Esophagus muscularis mucosa (tissue), 4 donors: ENCODE results near the gene DCDC2. TPM values are rescaled to one million over a fixed set of nuclear protein-coding genes. Genes with fewer than 3 reads are reported as not detected.
"Not testable (repeated sequence)": the region's sequence is repeated elsewhere in the genome, so short reads cannot be mapped to it uniquely, and the experiment has no call there.

Experiments used
- DNase-seq: peaks from one replicate; pipeline ENCODE4 v3.0.0-alpha.2; 2017; ENCODE audit errors: extremely low spot score
- H3K27ac ChIP-seq, 4 donors: fragments of 200-600 bp; sonication (generic); replicated peaks in 1 of 4; 1 replicate in 3 of 4; 2 replicates in 1 of 4; pipeline ENCODE4 v1.5.1; 2016 to 2019; ENCODE audit warnings: mild to moderate bottlenecking in 1 of 4
- H3K27me3 ChIP-seq, 4 donors: fragments of 200-600 bp; sonication (generic); one replicate each; pipeline versions ENCODE4 v1.5.1 to v1.6.0; 2016 to 2019
- H3K36me3 ChIP-seq, 4 donors: fragments of 200-600 bp; sonication (generic); one replicate each; pipeline ENCODE4 v1.5.1; 2016 to 2019
- H3K4me1 ChIP-seq, 4 donors: fragments of 200-600 bp; sonication (generic); one replicate each; pipeline ENCODE4 v1.5.1; 2016 to 2019
- H3K4me3 ChIP-seq, 4 donors: fragments of 200-600 bp; sonication (generic); 1 replicate in 2 of 4; 2 replicates in 2 of 4; pipeline ENCODE4 v1.5.1; 2016 to 2019; ENCODE audit warnings: mild to moderate bottlenecking in 4 of 4, moderate library complexity in 1 of 4
- H3K9me3 ChIP-seq, 4 donors: fragments of 200-600 bp; sonication (generic); 1 replicate in 3 of 4; 2 replicates in 1 of 4; pipeline ENCODE4 v1.5.1; 2016 to 2019
- CTCF ChIP-seq, 3 experiments: fragments of 200-600 bp in 2 of 3; fragments of 450-650 bp in 1 of 3; sonication (generic) in 2 of 3; IDR thresholded peaks; one replicate each; pipeline ENCODE4 v1.5.1; 2017 to 2019; ENCODE audit warnings: antibody characterized with exemption in 3 of 3, mild to moderate bottlenecking in 2 of 3, moderate library complexity in 1 of 3
- EP300 ChIP-seq: sonication (generic); formaldehyde crosslinking; IDR thresholded peaks from one replicate; pipeline ENCODE4 v1.6.1; 2017; ENCODE audit warnings: antibody characterized with exemption
- POLR2A ChIP-seq: fragments of 450-650 bp; IDR thresholded peaks from one replicate; pipeline ENCODE4 v1.6.1; 2017; ENCODE audit warnings: antibody characterized with exemption, moderate library complexity, mild to moderate bottlenecking, low read depth
- POLR2AphosphoS5 ChIP-seq, 2 donors: sonication (generic); formaldehyde crosslinking; IDR thresholded peaks; one replicate each; pipeline ENCODE4 v1.6.1; 2017; ENCODE audit warnings: antibody characterized with exemption in 2 of 2
- WGBS: methylation state at CpG from one replicate; pipeline ENCODE4 v1.1.5; 2018; 5-methylcytosine and 5-hydroxymethylcytosine counted together
- intact Hi-C: fragments of 100-400 bp; cut with DNase I; formaldehyde crosslinking; loops from one replicate; pipeline ENCODE4 v1.15.1; 2023
- total RNA-seq, 4 donors: library from RNA; depleted of rRNA; stranded (reverse); fragments of >200 nt; gene quantifications; one replicate each; pipeline versions ENCODE4 v1.1.0 to v1.2.1, GENCODE V29; 2016

The DCDC2 gene
- total RNA-seq, 4 donors from 2014 or later, result not detected

GRCh38 chr6:24242924-24243323 is 114.9 kb downstream of the DCDC2 start:
- Histone ChIP-seq H3K4me1 (peaks cover 0 to 24% (median 20%) of the 10 kb centered on the region in 4 donors), H3K9me3 (no peaks in the 10 kb centered on the region), H3K36me3 (no peaks in the 10 kb centered on the region), H3K4me3 (no peak overlapping the region), H3K27me3 (no peaks in the 10 kb centered on the region), H3K27ac (no peak overlapping the region)
- intact Hi-C loops, result no loop called here
- 36% methylated on average over 1 of the region's 1 CpG for WGBS
- no peak for DNase-seq
- TF ChIP-seq EP300, result no peak
- TF ChIP-seq POLR2A, result no peak
- TF ChIP-seq CTCF (IDR thresholded peaks at IDR 0.05), result no peak
- no peak for TF ChIP-seq POLR2AphosphoS5 (IDR thresholded peaks at IDR 0.05)

GRCh38 chr6:24241779-24242178 is 116.1 kb downstream of the DCDC2 start:
- intact Hi-C loops, H3K9me3 ChIP-seq, H3K27me3 ChIP-seq, H3K36me3 ChIP-seq, DNase-seq, H3K4me3 ChIP-seq, H3K27ac ChIP-seq: not testable (repeated sequence)
- H3K4me1 ChIP-seq, result peaks cover 0 to 24% (median 20%) of the 10 kb centered on the region in 4 donors
- WGBS, result 68% methylated on average over 1 of the region's 1 CpG

- TF ChIP-seq POLR2A (no peak), EP300 (no peak), CTCF (IDR thresholded peaks at IDR 0.05) (no peak)
- intact Hi-C loops, result no loop called here
- DNase-seq, result no peak
- Histone ChIP-seq H3K27me3 (no peaks in the 10 kb centered on the region), H3K9me3 (no peaks in the 10 kb centered on the region), H3K4me1 (peaks cover 0 to 24% (median 20%) of the 10 kb centered on the region in 4 donors), H3K27ac (no peak overlapping the region), H3K4me3 (no peak overlapping the region), H3K36me3 (no peaks in the 10 kb centered on the region)
- 64% methylated on average over 2 of the region's 2 CpGs for WGBS
Observed at GRCh38 chr6:24240943-24241342, 116.9 kb downstream of the DCDC2 start.

- Histone ChIP-seq H3K4me3 (no peak overlapping the region), H3K4me1 (peaks cover 0 to 23% (median 19%) of the 10 kb centered on the region in 4 donors), H3K27me3 (no peaks in the 10 kb centered on the region), H3K9me3 (no peaks in the 10 kb centered on the region), H3K36me3 (no peaks in the 10 kb centered on the region), H3K27ac (no peak overlapping the region)
- WGBS, result 87% methylated on average over 3 of the region's 3 CpGs
- DNase-seq, result no peak
- TF ChIP-seq EP300 (no peak), POLR2A (no peak), POLR2AphosphoS5 (IDR thresholded peaks at IDR 0.05) (no peak), CTCF (IDR thresholded peaks at IDR 0.05) (no peak)
- intact Hi-C loops, result no loop called here
Observed at GRCh38 chr6:24240380-24240928, 117.4 kb downstream of the DCDC2 start.

GRCh38 chr6:24238700-24239099 is 119.2 kb downstream of the DCDC2 start:
- intact Hi-C loops, result no loop called here
- H3K36me3 ChIP-seq, result no peaks in the 10 kb centered on the region
- no peak for DNase-seq
- H3K27me3 ChIP-seq, result no peaks in the 10 kb centered on the region
- no peak overlapping the region for H3K4me3 ChIP-seq
- 96% methylated on average over 3 of the region's 3 CpGs for WGBS
- no peak for TF ChIP-seq POLR2A
- no peak for TF ChIP-seq POLR2AphosphoS5 (IDR thresholded peaks at IDR 0.05)
- no peak overlapping the region for H3K27ac ChIP-seq
- peaks cover 0 to 11% (median 6%) of the 10 kb centered on the region in 4 donors for H3K4me1 ChIP-seq
- no peaks in the 10 kb centered on the region for H3K9me3 ChIP-seq

GRCh38 chr6:24236779-24237178 is 121.1 kb downstream of the DCDC2 start:
- DNase-seq, H3K27ac ChIP-seq, H3K36me3 ChIP-seq, H3K27me3 ChIP-seq, H3K4me1 ChIP-seq, H3K4me3 ChIP-seq, intact Hi-C loops, H3K9me3 ChIP-seq: not testable (repeated sequence)
- 79% methylated on average over 3 of the region's 3 CpGs for WGBS
